ENCODE results near the gene CLPTM1L.

- TF ChIP-seq EZH2 (IDR thresholded peaks at IDR 0.05) (no peak), POLR2AphosphoS5 (IDR thresholded peaks at IDR 0.05; ENCODE audit: borderline replicate concordance, low read depth, low read length) (no peak), FOXP2 (optimal IDR thresholded peaks at IDR 0.05; ENCODE audit: control extremely low read depth, extremely low read length, insufficient read depth) (no peak)
Observed at GRCh38 chr5:1336106-1336561, 8.8 kb downstream of the CLPTM1L start.
